Measurements from ENCODE around the gene KRT17. TPM values are rescaled to one million over a fixed set of nuclear protein-coding genes. Genes with fewer than 3 reads are reported as not detected.
"Not testable (repeated sequence)": the region's sequence is repeated elsewhere in the genome, so short reads cannot be mapped to it uniquely, and the experiment has no call there.

The KRT17 gene
- total RNA-seq, 1 experiment from 2014 or later: not detected

DNA sequence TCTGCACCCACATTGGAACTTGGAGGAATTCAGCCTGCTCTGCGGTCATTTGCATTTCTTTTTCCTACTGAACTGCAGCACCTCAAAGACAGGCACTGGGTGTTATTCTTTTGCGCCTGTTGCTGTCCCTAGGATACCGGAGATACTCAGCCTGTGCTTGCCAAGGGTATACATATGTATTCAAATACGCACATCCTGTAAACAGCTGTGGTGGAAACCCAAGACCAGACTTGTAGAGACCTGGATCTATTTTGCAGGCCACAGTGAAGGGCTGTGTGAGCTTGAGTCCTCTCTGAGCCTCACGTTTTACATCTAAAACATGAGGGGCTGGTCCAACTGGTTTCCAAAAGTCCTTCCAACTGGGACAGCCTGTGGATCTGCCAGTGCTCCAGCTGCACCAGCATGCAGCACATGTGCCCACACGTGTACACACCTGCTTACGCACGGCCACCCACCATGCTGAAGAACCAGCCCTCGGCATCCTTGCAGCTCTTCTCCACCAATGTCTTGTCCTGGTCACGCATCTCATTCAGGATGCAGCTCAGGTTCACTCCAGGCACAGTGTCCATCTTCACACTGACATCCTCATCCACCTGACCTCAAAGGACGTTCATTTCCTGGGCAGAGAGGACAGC is 4.4 kb upstream of the KRT17 start:
- not testable (repeated sequence) for H3K4me3 ChIP-seq, DNase-seq, H3K9me3 ChIP-seq, H3K36me3 ChIP-seq, H3K27me3 ChIP-seq

DNA sequence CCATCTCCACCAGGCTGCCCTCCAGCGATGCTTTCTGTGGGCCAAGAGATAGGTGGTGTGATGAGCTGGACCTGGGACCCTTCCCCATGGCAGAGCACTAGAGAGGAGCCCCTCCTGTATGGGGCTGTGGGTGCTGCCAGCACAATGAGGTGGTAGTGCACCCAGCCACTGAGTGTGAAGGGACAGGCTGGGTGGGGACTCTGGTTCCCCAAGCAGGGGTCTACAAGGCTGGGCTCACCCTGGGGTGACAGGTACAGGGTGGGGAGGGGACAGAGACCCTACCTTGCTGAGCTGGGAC is 3.6 kb upstream of the KRT17 start:
- H3K4me3 ChIP-seq, H3K9me3 ChIP-seq, H3K36me3 ChIP-seq, H3K27me3 ChIP-seq, DNase-seq: not testable (repeated sequence)

DNA sequence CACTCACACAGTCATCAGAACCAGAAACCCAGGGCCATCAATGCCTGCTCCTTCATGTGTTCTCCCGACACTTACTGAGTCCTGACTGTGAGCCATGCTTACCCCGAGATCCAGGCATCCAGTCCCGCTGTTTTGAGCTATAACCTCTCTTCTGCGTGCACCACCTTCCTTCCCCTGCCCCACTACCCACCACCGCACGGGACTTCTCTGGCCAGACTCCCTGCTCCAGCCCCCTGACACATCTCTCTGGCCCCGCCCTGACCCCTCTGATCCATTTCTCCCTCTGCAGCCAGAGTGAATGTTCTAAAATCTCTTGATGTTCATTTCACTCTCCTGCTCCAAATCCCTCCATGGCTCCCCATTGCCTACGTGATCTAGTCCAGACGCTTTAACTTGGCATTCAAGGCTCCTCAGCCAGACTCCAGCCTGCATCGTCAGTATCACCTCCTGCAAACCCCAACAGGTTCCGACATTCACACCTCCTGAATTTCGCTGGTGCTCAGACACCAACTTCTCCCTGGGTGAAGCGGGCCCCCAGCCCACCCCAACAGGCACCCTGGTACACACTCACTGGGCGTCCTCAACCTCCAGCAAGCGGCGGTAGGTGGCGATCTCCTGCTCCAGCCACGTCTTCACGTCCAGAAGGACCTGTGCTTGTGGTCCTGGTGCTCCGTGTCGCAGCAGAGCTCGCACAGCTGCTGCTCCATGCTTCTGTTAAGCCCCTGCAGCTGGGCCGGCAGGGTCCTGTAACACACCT is 3.1 kb upstream of the KRT17 start:
- H3K36me3 ChIP-seq: no peaks in the 10 kb centered on the region
- no peak for DNase-seq
- no peak overlapping the region for H3K4me3 ChIP-seq
- 0 out of 2 replicates have a peak, but pooled peaks cover under 1% of the 10 kb centered on the region for H3K9me3 ChIP-seq
- no peaks in the 10 kb centered on the region for H3K27me3 ChIP-seq

DNA sequence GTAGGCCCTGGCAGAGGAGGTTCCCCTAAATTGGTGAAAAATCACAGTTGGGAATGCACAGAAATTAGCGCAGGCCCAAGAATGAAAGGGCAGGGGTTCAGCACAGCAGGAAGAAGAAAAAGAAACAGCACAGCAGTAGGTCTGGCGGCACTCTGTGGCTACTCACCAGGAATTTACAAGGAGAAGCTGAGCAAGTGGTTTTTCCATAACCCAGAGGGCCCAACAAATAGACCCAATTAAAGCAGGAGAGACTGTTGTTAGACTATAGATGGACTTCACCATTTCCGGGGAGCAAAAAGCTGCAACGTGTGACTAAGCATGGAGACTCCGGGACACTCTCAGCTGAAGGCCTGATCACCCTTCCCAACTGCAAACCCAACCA is 2.5 kb upstream of the KRT17 start:
- not testable (repeated sequence) for H3K27me3 ChIP-seq, H3K9me3 ChIP-seq, DNase-seq, H3K36me3 ChIP-seq, H3K4me3 ChIP-seq

DNA sequence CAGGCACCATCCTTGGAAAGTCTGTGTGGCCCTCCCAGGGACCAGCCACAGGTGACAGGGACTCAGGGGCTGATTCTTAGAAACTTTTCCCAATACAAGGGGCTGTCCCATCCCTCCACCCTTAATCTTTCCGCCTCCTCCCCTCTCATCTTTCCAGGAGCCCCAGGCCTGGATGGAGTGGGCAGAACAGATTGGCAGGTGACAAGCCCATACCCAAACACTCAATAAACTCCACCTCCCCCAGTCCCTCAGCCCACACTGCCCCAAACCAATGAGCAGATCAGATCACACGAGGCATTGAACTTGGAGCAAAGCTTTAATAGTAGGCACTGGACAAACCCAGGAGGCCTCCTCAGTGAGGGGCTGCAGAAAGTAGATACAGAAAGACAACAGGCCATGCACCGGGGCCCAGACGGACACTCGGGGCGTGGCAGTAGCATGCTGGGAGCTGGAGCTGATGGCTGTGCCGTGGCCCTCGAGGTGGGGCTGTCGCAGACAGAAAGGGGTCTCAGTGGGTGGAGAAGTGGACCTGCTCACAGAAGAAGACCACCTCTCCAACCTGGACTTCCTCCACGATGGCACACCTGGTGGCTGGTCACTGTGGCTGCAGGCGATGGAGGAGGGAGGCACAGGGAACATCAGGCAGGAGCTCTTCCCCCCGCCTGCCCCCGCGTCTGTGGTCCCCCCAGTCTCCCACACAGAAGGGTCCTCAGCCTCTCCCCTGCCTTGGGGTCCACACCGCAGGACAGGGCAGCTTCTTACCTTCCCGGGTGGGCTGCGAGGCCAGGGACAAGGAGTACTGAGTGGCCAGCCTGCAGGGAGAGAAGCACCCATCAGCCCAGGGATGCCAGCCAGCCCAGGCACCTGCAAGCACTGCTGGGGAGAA is 1.9 kb upstream of the KRT17 start:
- not testable (repeated sequence) for H3K9me3 ChIP-seq, H3K4me3 ChIP-seq, H3K27me3 ChIP-seq, H3K36me3 ChIP-seq, DNase-seq

DNA sequence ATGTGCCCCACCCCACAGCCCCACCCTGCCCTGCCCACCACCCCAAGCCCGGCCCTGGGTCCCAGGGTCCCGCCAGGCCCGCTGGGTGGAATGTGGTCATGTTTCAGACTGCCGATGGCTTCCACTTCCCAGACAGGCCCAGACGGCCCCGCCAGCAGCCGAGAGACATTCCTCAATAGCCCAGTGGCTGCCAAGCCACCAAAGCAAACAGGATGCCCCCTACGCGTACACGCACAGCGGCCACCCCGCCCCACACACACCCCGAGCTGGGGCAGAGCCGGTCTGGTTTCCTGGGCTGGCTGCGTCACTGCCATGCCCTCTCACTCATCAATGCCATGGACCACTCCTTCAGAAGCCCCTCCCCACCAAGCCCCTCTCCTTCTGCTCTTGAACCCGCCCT is 1.2 kb upstream of the KRT17 start:
- Histone ChIP-seq H3K4me3 (no peak overlapping the region), H3K36me3 (no peaks in the 10 kb centered on the region), H3K27me3 (no peaks in the 10 kb centered on the region), H3K9me3 (no peaks in the 10 kb centered on the region)
- DNase-seq: no peak

DNA sequence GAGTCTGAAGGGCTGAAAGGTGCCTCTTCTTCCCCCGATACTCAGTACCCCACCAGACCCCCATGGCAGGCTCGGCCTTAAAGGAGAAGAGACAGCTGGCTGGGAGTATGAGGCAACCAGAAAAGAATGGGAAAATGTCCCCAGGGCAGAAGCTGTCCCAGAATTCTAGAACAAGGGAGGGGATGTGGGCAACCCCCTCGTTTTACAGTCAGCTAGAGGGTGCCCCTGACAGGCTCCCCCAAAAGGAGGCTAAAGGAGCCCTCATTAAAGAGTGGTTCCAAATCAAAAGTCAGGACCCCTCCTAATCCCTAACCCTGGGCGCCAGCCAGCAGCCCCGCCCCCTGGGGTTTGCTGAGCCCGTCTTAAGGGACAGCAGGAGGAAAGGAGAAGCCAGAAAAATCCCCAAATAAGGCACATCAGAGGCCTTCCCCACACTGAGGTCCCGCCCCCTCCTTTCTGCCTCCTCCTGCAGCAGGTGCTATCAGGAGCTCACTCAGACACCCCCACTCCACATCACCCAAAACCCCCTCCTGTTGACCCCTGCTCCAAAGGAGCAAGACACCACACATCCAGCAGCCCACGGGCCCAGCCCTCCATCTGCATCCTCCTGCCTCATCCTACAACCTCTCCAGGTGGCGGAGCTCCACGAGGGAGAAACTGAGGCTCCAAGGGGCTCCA is 1.1 kb downstream of the KRT17 start:
- not testable (repeated sequence) for H3K27me3 ChIP-seq, H3K9me3 ChIP-seq, DNase-seq, H3K4me3 ChIP-seq, H3K36me3 ChIP-seq

DNA sequence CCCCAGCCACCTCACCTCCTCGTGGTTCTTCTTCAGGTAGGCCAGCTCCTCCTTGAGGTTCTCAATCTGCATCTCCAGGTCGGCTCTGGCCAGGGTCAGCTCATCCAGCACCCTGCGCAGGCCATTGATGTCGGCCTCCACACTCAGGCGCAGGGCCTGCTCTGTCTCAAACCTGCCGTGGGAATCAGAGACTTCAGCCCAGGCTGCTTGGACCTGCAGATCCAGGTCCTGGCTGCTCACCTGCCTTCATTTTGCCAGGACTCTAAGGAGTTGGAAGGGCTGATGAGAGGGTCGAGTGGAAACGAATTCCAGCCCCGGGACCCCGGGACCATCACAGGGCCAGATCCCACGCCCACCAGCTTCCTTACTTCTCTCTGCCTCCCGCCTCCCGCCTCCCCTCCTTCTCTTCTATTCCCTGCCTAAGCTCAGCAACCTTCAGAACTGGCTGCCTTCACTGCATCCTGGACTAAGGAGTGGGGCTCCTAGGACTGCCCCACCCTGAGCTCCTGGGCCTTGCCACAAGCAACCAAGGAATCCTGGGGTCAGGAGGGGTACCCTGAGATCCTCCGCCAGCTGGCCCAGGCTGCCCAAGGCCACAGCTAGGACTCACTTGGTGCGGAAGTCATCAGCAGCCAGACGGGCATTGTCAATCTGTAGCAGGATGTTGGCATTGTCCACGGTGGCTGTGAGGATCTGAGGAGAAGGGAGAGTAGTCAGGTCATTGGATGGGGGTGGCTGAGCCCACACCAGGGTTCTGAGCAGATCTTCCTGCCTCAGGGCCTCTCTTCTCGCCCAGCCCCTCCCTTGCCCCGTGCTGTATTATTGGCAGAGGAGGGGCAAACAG is 1.8 kb downstream of the KRT17 start:
- H3K9me3 ChIP-seq, H3K4me3 ChIP-seq, H3K27me3 ChIP-seq, DNase-seq, H3K36me3 ChIP-seq: not testable (repeated sequence)

DNA sequence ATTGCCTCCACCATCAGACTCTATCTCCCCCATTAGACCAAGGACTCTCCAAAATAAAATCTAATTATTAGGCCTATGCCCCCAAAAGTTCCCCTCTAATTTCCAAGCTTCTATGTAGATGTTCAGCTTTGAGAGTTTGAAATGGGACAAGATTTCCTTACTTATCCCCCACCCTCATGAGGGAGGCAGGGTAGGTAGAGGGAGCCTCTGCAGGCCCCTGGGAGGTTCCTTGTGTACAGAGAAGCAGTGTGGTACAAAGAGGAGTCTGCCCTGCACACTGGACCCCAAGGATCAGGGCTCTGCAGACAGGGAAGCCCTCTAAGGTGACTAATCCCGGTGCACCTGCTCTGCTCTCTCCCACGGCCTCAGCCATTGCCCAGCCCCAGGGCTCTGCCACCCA is 2.5 kb downstream of the KRT17 start:
- no peaks in the 10 kb centered on the region for H3K27me3 ChIP-seq
- H3K36me3 ChIP-seq: no peaks in the 10 kb centered on the region
- no peak for DNase-seq
- no peak overlapping the region for H3K4me3 ChIP-seq
- no peaks in the 10 kb centered on the region for H3K9me3 ChIP-seq

DNA sequence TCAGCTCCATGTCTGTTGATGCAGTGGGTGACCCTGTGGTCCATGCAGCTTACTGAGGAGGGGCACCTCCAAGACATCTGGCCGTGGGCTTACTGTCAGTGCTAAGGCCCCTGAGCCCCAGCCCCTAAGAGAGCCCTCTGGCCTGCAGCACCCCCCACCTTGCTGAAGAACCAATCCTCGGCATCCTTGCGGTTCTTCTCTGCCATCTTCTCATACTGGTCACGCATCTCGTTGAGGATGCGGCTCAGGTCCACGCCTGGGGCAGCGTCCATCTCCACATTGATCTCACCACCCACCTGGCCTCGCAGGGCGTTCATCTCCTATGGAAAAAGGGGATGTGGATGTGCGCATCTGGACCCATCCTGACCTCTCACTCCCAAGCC is 2.9 kb downstream of the KRT17 start:
- not testable (repeated sequence) for DNase-seq, H3K4me3 ChIP-seq, H3K27me3 ChIP-seq, H3K9me3 ChIP-seq, H3K36me3 ChIP-seq

DNA sequence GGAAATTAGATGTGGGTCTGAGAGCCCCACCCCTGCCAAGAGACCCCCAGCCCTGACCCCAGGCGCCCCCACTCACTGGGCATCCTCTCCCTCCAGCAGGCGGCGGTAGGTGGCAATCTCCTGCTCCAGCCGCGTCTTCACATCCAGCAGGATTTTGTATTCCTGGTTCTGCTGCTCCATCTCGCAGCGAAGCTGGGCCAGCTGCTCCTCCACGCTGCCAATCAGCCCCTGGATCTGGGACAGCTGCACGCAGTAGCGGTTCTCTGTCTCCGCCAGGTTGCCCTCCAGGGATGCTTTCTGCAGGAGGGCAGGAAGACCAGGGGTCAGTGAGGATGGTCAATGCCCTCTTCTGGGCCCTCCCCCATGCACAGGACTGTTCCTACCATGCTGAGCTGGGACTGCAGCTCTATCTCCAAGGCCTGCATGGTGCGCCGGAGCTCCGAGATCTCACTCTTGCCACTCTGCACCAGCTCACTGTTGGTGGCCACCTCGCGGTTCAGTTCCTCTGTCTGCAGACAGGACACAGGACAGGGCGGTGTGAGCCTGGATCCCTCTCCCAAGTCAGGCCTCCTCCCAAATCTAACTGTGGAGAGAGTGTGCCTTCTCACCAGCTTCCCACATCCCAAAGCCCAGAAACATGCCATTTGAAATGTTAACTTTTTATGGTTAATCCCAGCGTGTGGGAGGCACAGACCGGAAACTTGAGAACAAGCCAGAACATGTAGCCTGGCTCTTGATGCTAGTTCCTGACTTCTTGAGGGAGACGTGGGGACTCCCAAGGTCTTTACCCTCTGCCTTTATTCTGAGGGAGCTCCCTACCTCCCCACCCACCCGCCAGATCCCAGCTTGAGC is 3.6 kb downstream of the KRT17 start:
- H3K9me3 ChIP-seq: no peaks in the 10 kb centered on the region
- no peaks in the 10 kb centered on the region for H3K36me3 ChIP-seq
- DNase-seq: no peak
- no peak overlapping the region for H3K4me3 ChIP-seq
- H3K27me3 ChIP-seq: no peaks in the 10 kb centered on the region

DNA sequence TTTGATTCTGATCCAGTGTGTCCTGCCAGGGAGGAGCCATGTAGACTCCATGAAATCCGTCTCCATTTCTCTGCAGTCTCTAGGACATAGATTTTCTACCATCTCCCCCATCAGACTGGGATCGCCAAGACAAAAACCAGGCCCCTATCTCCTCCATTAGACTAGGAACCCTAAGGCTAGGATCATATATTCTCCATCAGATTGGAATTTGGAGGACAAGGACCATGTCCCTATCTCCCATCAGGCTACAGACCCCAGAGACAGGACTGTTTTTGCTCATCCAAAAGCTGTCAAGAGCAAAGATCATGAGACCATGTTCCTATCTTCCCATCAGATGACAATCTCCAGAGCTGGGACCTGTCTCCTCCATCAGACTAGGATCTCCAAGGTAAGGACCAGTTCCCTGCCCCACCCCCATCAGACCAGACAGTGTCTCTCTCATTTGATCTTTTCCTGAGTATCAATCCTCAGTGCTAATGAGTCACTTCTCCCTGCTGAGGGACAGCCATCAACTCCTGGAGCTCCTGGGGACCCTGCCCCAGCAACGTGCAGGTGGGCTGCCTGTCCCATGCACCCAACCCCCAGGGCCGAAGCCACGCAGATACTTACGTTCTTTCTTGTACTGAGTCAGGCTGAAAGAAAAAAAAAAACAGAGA is 4.3 kb downstream of the KRT17 start:
- not testable (repeated sequence) for H3K36me3 ChIP-seq, H3K9me3 ChIP-seq, H3K4me3 ChIP-seq, H3K27me3 ChIP-seq, DNase-seq

DNA sequence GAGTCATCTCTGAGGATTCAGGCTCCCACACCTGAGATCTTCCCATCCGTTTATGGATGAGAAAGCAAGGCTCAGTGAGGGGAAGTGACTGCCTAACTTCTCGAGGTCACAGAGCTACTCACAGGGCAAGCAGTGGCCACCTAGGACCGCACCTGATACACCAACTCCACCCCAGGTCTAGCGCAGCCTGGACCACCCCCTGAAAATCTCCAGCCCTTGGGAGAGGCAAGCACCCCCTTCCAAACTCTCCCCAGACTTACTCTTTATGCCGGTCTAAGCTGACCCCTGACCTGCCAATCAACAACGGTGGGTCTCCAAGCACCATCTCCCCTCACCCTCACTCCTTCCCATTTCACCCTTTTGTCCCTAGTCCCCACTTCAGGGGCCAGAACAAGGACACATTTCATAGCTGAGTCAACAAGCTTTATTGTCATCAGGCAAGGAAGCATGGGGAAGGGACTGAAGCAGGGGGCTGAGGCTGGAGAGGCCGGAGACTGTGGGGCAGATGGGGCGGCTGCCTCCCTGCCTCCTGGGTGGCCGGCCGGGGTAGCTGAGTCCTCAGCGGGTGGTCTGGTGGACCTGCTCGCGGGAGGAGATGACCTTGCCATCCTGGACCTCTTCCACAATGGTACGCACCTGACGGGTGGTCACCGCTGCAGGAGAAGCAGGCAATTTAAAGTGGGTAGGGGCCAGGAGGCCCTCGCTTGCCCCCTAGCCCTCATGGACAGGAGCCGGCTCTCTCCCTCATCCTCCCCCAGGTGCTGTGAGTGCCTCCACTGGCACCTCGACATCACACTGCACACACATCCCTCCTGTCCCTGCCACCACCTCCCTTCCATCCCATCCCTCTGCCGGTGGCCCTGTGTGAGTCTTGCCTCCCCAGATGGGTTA is 5.1 kb downstream of the KRT17 start:
- Histone ChIP-seq H3K9me3 (no peaks in the 10 kb centered on the region), H3K36me3 (no peaks in the 10 kb centered on the region), H3K4me3 (no peak overlapping the region), H3K27me3 (no peaks in the 10 kb centered on the region)
- DNase-seq: no peak

DNA sequence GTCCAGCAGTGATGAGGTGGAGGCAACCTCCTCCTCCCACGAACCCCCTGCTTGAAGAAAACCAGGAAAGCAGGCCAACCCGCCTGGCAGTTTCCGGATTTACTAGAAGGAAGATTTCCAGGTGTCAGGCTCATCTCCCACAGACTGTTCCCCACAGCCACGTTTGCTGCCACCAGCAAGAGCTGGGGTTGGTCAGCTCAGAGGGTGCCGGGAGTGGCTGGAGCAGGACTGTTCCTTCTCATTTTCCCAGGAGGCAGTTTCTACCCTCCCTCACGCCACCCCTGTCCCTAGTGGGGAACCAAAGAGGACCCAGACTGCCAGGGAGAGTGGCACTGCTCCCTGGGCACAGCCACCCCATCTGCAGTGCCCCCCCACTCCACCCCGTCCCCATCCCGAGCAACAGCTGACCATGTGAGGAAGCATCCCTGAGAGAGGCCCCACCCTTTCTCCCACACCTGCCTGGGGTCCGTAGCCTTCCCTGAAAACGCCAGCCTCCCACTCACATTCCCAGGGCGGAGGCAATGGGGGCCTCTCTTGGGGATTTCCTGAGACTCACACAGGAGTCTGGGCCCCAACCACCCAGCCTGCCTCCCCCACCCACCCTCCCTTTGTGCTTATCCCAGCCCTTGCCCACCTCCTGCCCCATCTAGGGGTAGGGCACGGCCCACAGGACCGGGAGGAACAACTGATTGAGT is 5.9 kb downstream of the KRT17 start:
- no peak for DNase-seq
- Histone ChIP-seq H3K27me3 (no peaks in the 10 kb centered on the region), H3K36me3 (no peaks in the 10 kb centered on the region), H3K4me3 (no peak overlapping the region), H3K9me3 (no peaks in the 10 kb centered on the region)

Data from MG63 (cell line).